ENCODE data around the gene ACP4. TPM values are rescaled to one million over a fixed set of nuclear protein-coding genes. Genes with fewer than 3 reads are reported as not detected.

Gene ACP4
- total RNA-seq, 1 donor from 2014 or later: not detected

GRCh38 chr19:50820549-50821247 is 30.5 kb downstream of the ACP4 start:
- Mint-ChIP-seq H3K4me3 (peak overlapping the region; percentile 74), H3K4me1 (peaks cover 69% of the 10 kb centered on the region), H3K27ac (peak overlapping the region; percentile 71), H3K9me3 (no peaks in the 10 kb centered on the region), H3K36me3 (ENCODE audit: low read depth) (no peaks in the 10 kb centered on the region), H3K27me3 (peaks cover 5% of the 10 kb centered on the region)
- TF ChIP-seq, protein P1, sequence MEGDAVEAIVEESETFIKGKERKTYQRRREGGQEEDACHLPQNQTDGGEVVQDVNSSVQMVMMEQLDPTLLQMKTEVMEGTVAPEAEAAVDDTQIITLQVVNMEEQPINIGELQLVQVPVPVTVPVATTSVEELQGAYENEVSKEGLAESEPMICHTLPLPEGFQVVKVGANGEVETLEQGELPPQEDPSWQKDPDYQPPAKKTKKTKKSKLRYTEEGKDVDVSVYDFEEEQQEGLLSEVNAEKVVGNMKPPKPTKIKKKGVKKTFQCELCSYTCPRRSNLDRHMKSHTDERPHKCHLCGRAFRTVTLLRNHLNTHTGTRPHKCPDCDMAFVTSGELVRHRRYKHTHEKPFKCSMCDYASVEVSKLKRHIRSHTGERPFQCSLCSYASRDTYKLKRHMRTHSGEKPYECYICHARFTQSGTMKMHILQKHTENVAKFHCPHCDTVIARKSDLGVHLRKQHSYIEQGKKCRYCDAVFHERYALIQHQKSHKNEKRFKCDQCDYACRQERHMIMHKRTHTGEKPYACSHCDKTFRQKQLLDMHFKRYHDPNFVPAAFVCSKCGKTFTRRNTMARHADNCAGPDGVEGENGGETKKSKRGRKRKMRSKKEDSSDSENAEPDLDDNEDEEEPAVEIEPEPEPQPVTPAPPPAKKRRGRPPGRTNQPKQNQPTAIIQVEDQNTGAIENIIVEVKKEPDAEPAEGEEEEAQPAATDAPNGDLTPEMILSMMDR (IDR thresholded peaks at IDR 0.05): no peak
- CTCF ChIA-PET: no interaction called here
- intact Hi-C loops (cut with micrococcal nuclease): no loop called here
- POLR2A ChIA-PET: interaction anchor here (0.7 to 1.8 kb wide), 2 partner anchors 16 to 1285 kb away, joined by 3 to 11 read pairs; no protein-coding TSS in a partner anchor
- no peak for DNase-seq
- no peak for ATAC-seq (ENCODE audit: low read depth)

DNA sequence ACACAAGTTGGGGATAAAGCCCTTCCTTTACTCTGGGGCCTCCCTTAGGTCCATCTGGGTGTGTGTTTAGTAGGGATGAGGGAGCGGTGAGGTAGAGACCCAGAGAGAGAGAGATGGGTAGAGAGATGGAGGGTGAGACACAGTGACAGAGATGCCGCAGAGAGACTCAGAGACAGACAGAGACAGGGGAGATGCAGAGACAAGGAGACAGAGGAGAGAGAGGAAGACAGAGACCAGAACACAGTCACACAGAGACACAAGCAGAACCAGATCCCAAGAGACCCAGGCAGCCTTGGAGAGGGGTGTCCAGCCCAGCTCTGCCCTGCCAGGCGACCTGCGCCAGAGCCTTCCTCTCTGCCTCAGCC is 31.0 kb downstream of the ACP4 start:
- Mint-ChIP-seq H3K27me3 (peaks cover 6% of the 10 kb centered on the region), H3K27ac (no peak overlapping the region), H3K9me3 (no peaks in the 10 kb centered on the region), H3K4me1 (peaks cover 65% of the 10 kb centered on the region), H3K4me3 (peak overlapping the region; percentile 16), H3K36me3 (ENCODE audit: low read depth) (no peaks in the 10 kb centered on the region)
- TF ChIP-seq, protein P1 (IDR thresholded peaks at IDR 0.05): no peak
- DNase-seq (no peak), ATAC-seq (ENCODE audit: low read depth) (no peak)
- CTCF ChIA-PET: no interaction called here
- POLR2A ChIA-PET: no interaction called here
- intact Hi-C loops (cut with micrococcal nuclease): no loop called here

DNA sequence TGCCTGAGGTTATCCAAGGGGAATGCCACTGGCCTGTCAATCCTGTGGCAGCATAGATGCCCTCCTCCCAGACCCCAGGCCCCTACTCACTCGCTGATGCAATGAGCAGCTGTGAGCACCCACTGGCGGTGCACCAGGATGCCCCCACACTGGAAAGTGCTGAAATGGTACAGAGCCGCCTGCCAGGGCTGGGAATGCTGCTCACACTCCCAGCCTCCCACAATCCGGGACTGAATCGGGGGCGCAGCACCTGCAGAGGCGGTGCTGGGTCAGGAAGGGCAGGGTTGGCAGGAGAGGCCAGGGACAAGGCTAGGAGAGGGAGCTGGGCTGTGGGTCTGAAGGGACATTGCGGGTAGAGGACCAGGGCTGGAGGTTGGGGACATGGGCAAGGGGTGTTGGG is 31.4 kb downstream of the ACP4 start:
- no peak for DNase-seq
- Mint-ChIP-seq H3K27ac (no peak overlapping the region), H3K36me3 (ENCODE audit: low read depth) (no peaks in the 10 kb centered on the region), H3K4me1 (peaks cover 63% of the 10 kb centered on the region), H3K27me3 (peaks cover 9% of the 10 kb centered on the region), H3K9me3 (no peaks in the 10 kb centered on the region), H3K4me3 (no peak overlapping the region)
- TF ChIP-seq, protein P1 (IDR thresholded peaks at IDR 0.05): no peak
- POLR2A ChIA-PET: no interaction called here
- CTCF ChIA-PET: no interaction called here
- ATAC-seq (ENCODE audit: low read depth): no peak
- intact Hi-C loops (cut with micrococcal nuclease): no loop called here

GRCh38 chr19:50822661-50823208 is 32.5 kb downstream of the ACP4 start:
- POLR2A ChIA-PET: interaction anchor here (2.7 kb wide), 1 partner anchor 18 kb away, joined by 7 read pairs; no protein-coding TSS in a partner anchor
- Mint-ChIP-seq H3K36me3 (ENCODE audit: low read depth) (no peaks in the 10 kb centered on the region), H3K4me1 (peaks cover 53% of the 10 kb centered on the region), H3K4me3 (no peak overlapping the region), H3K27me3 (peaks cover 16% of the 10 kb centered on the region), H3K9me3 (no peaks in the 10 kb centered on the region), H3K27ac (no peak overlapping the region)
- no peak for DNase-seq
- no peak for ATAC-seq (ENCODE audit: low read depth)
- CTCF ChIA-PET: no interaction called here
- TF ChIP-seq, protein P1 (IDR thresholded peaks at IDR 0.05): no peak
- intact Hi-C loops (cut with micrococcal nuclease): no loop called here

- no peaks in the 10 kb centered on the region for H3K9me3 Mint-ChIP-seq
- ATAC-seq (ENCODE audit: low read depth): no peak
- H3K27ac Mint-ChIP-seq: no peak within 1 kb of the TSS
These were observed 33.3 kb downstream of the ACP4 start, which contains the start of gene KLK1 for GRCh38 chr19:50823389-50824042. Gene KLK1 (minus strand): TSS chr19:50823787. CDS start chr19:50823748, 39 bp downstream.

More at GRCh38 chr19:50823389-50824042, 33.3 kb downstream of the ACP4 start, which contains the start of gene KLK1:
- CTCF ChIA-PET: interaction anchor here (0.6 kb wide), 1 partner anchor 886 kb away, joined by 3 read pairs; no protein-coding TSS in a partner anchor
- peaks cover 46% of the 10 kb centered on the region for H3K4me1 Mint-ChIP-seq
- peaks cover 20% of the 10 kb centered on the region for H3K27me3 Mint-ChIP-seq
- intact Hi-C loops (cut with micrococcal nuclease): no loop called here
- POLR2A ChIA-PET: interaction anchor here (2.7 kb wide), 1 partner anchor 18 kb away, joined by 7 read pairs; no protein-coding TSS in a partner anchor
- no peaks in the 10 kb centered on the region for H3K36me3 Mint-ChIP-seq (ENCODE audit: low read depth)
- no peak for DNase-seq
- TF ChIP-seq, protein P1 (IDR thresholded peaks at IDR 0.05): no peak
- H3K4me3 Mint-ChIP-seq: no peak within 1 kb of the TSS

All from activated B cell treated with CpG ODN at 0.5 μM for 24 hours (primary cell).